NCI-H748 treated with DMSO at 0.1 percent for 48 hours (cell line): Measurements from ENCODE around the gene TMTC2.
"Not testable (repeated sequence)": the region's sequence is repeated elsewhere in the genome, so short reads cannot be mapped to it uniquely, and the experiment has no call there.

ENCODE experiments used
- DNase-seq: peaks from one replicate; lab custom pipeline; 2025; lab: John Stamatoyannopoulos, UW

TMTC2 gene

GRCh38 chr12:82728710-82729109, 42.0 kb downstream of the TMTC2 start:
- no peak for DNase-seq

- DNase-seq: no peak
Measured at GRCh38 chr12:82730953-82731459, 44.3 kb downstream of the TMTC2 start.

- no peak for DNase-seq
Measured at GRCh38 chr12:82740129-82741000, 53.7 kb downstream of the TMTC2 start.

- DNase-seq: peak; percentile 62
Measured at GRCh38 chr12:82745063-82745674, 58.5 kb downstream of the TMTC2 start.

GRCh38 chr12:82745807-82746206, 59.1 kb downstream of the TMTC2 start:
- DNase-seq: peak; percentile 59

GRCh38 chr12:82746668-82747067, 60.0 kb downstream of the TMTC2 start:
- DNase-seq: no peak

- no peak for DNase-seq
Measured at GRCh38 chr12:82749015-82749414, 62.3 kb downstream of the TMTC2 start.

- no peak for DNase-seq
Measured at GRCh38 chr12:82754856-82755255, 68.2 kb downstream of the TMTC2 start.

- DNase-seq: no peak
Measured at GRCh38 chr12:82756303-82756702, 69.6 kb downstream of the TMTC2 start.

GRCh38 chr12:82757059-82757458, 70.4 kb downstream of the TMTC2 start:
- no peak for DNase-seq

- DNase-seq: no peak
Measured at GRCh38 chr12:82757656-82758055, 71.0 kb downstream of the TMTC2 start.

- DNase-seq: no peak
Measured at GRCh38 chr12:82758749-82759330, 72.1 kb downstream of the TMTC2 start.

GRCh38 chr12:82760423-82760822, 73.7 kb downstream of the TMTC2 start:
- no peak for DNase-seq

- DNase-seq: not testable (repeated sequence)
Measured at GRCh38 chr12:82765206-82765605, 78.5 kb downstream of the TMTC2 start.

GRCh38 chr12:82765971-82766705, 79.4 kb downstream of the TMTC2 start:
- no peak for DNase-seq

GRCh38 chr12:82774666-82775065, 88.0 kb downstream of the TMTC2 start:
- DNase-seq: no peak

- no peak for DNase-seq
Measured at GRCh38 chr12:82780517-82780916, 93.8 kb downstream of the TMTC2 start.

- no peak for DNase-seq
Measured at GRCh38 chr12:82781309-82781997, 94.7 kb downstream of the TMTC2 start.

- DNase-seq: no peak
Measured at GRCh38 chr12:82783435-82783834, 96.7 kb downstream of the TMTC2 start.

GRCh38 chr12:82787016-82787415, 100.3 kb downstream of the TMTC2 start:
- DNase-seq: no peak

- no peak for DNase-seq
Measured at GRCh38 chr12:82788594-82788993, 101.9 kb downstream of the TMTC2 start.

- no peak for DNase-seq
Measured at GRCh38 chr12:82789674-82790073, 103.0 kb downstream of the TMTC2 start.
